GM12878 (cell line): ENCODE measurements around the gene RABEP1. TPM values are rescaled to one million over a fixed set of nuclear protein-coding genes. Genes with fewer than 3 reads are reported as not detected.

Experiments
- ATAC-seq: fragments of 200-7000 bp; cut with Tn5 transposase; 3 replicates; pipeline ENCODE4 v1.9.1; 2020; ENCODE audit warnings: mild to moderate bottlenecking, moderate library complexity
- BruUV-seq: library from RNA; stranded (reverse); fragments of 400-500 nt; replicated peaks from 2 replicates; lab custom pipeline; 2021; lab: Mats Ljungman, UMichigan
- CTCF ChIA-PET: fragments of 300-600 bp; sonication (Branson Sonifier 250); formaldehyde crosslinking; extraction: SDS; loops from one replicate; lab custom pipeline; 2021; ENCODE audit warnings: inconsistent platforms; lab: Yijun Ruan, JAX
- POLR2A ChIA-PET: fragments of 350-600 bp; formaldehyde crosslinking; extraction: SDS; loops from one replicate; lab custom pipeline; 2021; ENCODE audit warnings: inconsistent platforms; lab: Charles Lee
- RAD21 ChIA-PET: fragments of 300-600 bp; sonication (Branson Sonifier 250); formaldehyde crosslinking; loops from one replicate; lab custom pipeline; 2023; ENCODE audit warnings: antibody characterized with exemption; ENCODE audit not compliant: unreplicated experiment; lab: Charles Lee
- SMC1A ChIA-PET: fragments of 300-600 bp; sonication (Branson Sonifier 250); formaldehyde crosslinking; loops from one replicate; lab custom pipeline; 2023; ENCODE audit not compliant: unreplicated experiment, uncharacterized antibody; lab: Charles Lee
- DNase-seq: peaks from one replicate; pipeline ENCODE4 v3.0.0-alpha.2; 2011; ENCODE audit warnings: low read depth, low spot score
- FAIRE-seq: peaks from 3 replicates; lab custom pipeline; 2011; peaks lifted over from hg19 to GRCh38; lab: Jason Lieb, UNC
- H2AFZ ChIP-seq: 2 replicates; pipeline ENCODE4 v1.6.0; 2011; ENCODE audit warnings: low read depth, low read length, control low read depth; ENCODE audit not compliant: control insufficient read depth
- H3K27ac ChIP-seq: 2 replicates; pipeline ENCODE4 v1.5.1; 2011; ENCODE audit warnings: control low read depth; ENCODE audit not compliant: control insufficient read depth, insufficient read depth
- H3K27me3 ChIP-seq, 2 experiments: replicated peaks in 1 of 2; 2 replicates each; pipeline versions ENCODE4 v1.6.0 to v1.6.1; 2011; ENCODE audit warnings: low read length in 1 of 2; ENCODE audit not compliant: control insufficient read depth in 2 of 2, insufficient read depth in 2 of 2
- H3K36me3 ChIP-seq, 2 experiments: 2 replicates each; pipeline ENCODE4 v1.5.1; 2011; ENCODE audit warnings: low read length in 1 of 2; ENCODE audit not compliant: control insufficient read depth in 2 of 2, insufficient read depth in 2 of 2
- H3K4me1 ChIP-seq: 2 replicates; pipeline ENCODE4 v1.6.1; 2011; ENCODE audit warnings: mild to moderate bottlenecking, low read length, moderate library complexity, mixed read lengths; ENCODE audit not compliant: control insufficient read depth, insufficient read depth
- H3K4me2 ChIP-seq: 2 replicates; pipeline ENCODE4 v1.6.0; 2011; ENCODE audit warnings: control low read depth; ENCODE audit not compliant: control insufficient read depth, insufficient read depth
- H3K4me3 ChIP-seq: fragments of 200-600 bp; sonication (generic); 2 replicates; pipeline ENCODE4 v1.5.1; 2016
- H3K79me2 ChIP-seq: 2 replicates; pipeline ENCODE4 v1.6.0; 2011; ENCODE audit warnings: low read length; ENCODE audit not compliant: control insufficient read depth, insufficient read depth
- H3K9ac ChIP-seq: 2 replicates; pipeline ENCODE4 v1.8.0; 2011; ENCODE audit warnings: low read length, control low read depth, mixed read lengths; ENCODE audit not compliant: control insufficient read depth, insufficient read depth
- H3K9me3 ChIP-seq: replicated peaks from 3 replicates; pipeline ENCODE4 v1.5.1; 2011; ENCODE audit warnings: mild to moderate bottlenecking, low read length; ENCODE audit not compliant: control insufficient read depth, insufficient read depth
- H4K20me1 ChIP-seq: 2 replicates; pipeline ENCODE4 v1.6.0; 2011; ENCODE audit not compliant: control insufficient read depth, insufficient read depth
- ATF3 ChIP-seq: IDR thresholded peaks from 2 replicates; pipeline ENCODE4 v1.6.1; 2011; ENCODE audit warnings: low read depth, mild to moderate bottlenecking, low read length, moderate library complexity, borderline replicate concordance; ENCODE audit errors: extremely low read depth
- BCL11A ChIP-seq: IDR thresholded peaks from 2 replicates; pipeline ENCODE4 v1.6.1; 2011; ENCODE audit warnings: low read depth, low read length
- CUX1 ChIP-seq: IDR thresholded peaks from 2 replicates; pipeline ENCODE4 v1.6.1; 2012; ENCODE audit warnings: improper control_type of control experiment, low read depth, low read length; ENCODE audit not compliant: insufficient replicate concordance
- NR2C2 ChIP-seq: IDR thresholded peaks from 2 replicates; pipeline ENCODE4 v1.6.1; 2011; ENCODE audit warnings: borderline replicate concordance, low read depth; ENCODE audit not compliant: control insufficient read depth, insufficient read length
- SMARCA5 ChIP-seq: fragments of 450-650 bp; IDR thresholded peaks from 2 replicates; pipeline ENCODE4 v1.6.1; 2017; ENCODE audit warnings: mild to moderate bottlenecking
- ZZZ3 ChIP-seq: IDR thresholded peaks from 2 replicates; pipeline ENCODE4 v1.6.1; 2011; ENCODE audit warnings: low read depth; ENCODE audit not compliant: control insufficient read depth, insufficient read length
- WGBS: methylation state at CpG from one replicate; pipeline ENCODE4 v1.1.6; 2016; ENCODE audit warnings: low lambda C conversion rate; ENCODE audit not compliant: insufficient replicate concordance, insufficient coverage; ENCODE audit errors: missing lambda C conversion rate; 5-methylcytosine and 5-hydroxymethylcytosine counted together
- in situ Hi-C: fragments of 300-500 bp; cut with MboI; formaldehyde crosslinking; loops from 9 replicates; pipeline ENCODE4 v1.14.3; 2018; ENCODE audit warnings: mixed read lengths
- intact Hi-C: fragments of 100-400 bp; cut with micrococcal nuclease; formaldehyde crosslinking; loops from one replicate; pipeline ENCODE4 v1.14.2; 2022; ENCODE audit not compliant: unreplicated experiment
- polyA plus RNA-seq, 11 experiments: library from polyadenylated mRNA; depleted of rRNA in 4 of 11; unstranded in 6 of 11; stranded (reverse) in 5 of 11; fragments of >200 nt; fragmentation: Nextera tagmentation in 4 of 11; fragmentation: Illumina TruSeq in 1 of 11; extraction: Ambion mirVana in 4 of 11; extraction: Trizol in 1 of 11; gene quantifications; 1 replicate in 1 of 11; 2 replicates in 10 of 11; pipeline versions ENCODE4 v1.2.1 to v1.2.3, GENCODE V29; 2011 to 2016; ENCODE audit warnings: inconsistent platforms in 2 of 11, missing spikeins in 2 of 11, low read depth in 1 of 11
- total RNA-seq, 4 experiments: library from RNA; depleted of rRNA in 3 of 4; stranded (reverse); fragments of >200 nt in 3 of 4; fragmentation: Illumina TruSeq in 1 of 4; extraction: Trizol in 1 of 4; gene quantifications; 2 replicates each; pipeline versions ENCODE4 v1.2.1 to v1.2.3, GENCODE V29; 2013 to 2021
- TF ChIP-seq, protein P1 (sequence below): fragments of 150-350 bp; IDR thresholded peaks from 2 replicates; pipeline ENCODE4 v1.6.1; 2016; ENCODE audit warnings: low read depth, low read length

Gene RABEP1
- total and polyA plus RNA-seq, 10 of the 15 experiments (the other 5 are each of a cell fraction or from before 2014, with no cell fraction given) = 13.4 to 71.4 (median 59.8) TPM

GRCh38 chr17:5257124-5257523, 25.0 kb upstream of the RABEP1 start:
- POLR2A ChIA-PET = no interaction called here
- H3K9me3 ChIP-seq = no peaks in the 10 kb centered on the region
- over 99% methylated on average over 5 of the region's 5 CpGs for WGBS
- RAD21 ChIA-PET = no interaction called here
- FAIRE-seq = no peak
- in situ Hi-C loops = no loop called here
- peaks cover 17% of the 10 kb centered on the region for H3K4me1 ChIP-seq
- intact Hi-C loops = no loop called here
- H2AFZ ChIP-seq = no peak overlapping the region
- CTCF ChIA-PET = no interaction called here
- no peaks in the 10 kb centered on the region for H4K20me1 ChIP-seq
- no peaks in the 10 kb centered on the region for H3K36me3 ChIP-seq
- ATAC-seq = no peak
- H3K27ac ChIP-seq = no peak overlapping the region
- H3K4me3 ChIP-seq = no peak overlapping the region
- TF ChIP-seq BCL11A (no peak), CUX1 (no peak), SMARCA5 (no peak), ZZZ3 (no peak), ATF3 (no peak), NR2C2 (no peak)
- TF ChIP-seq, protein P1, sequence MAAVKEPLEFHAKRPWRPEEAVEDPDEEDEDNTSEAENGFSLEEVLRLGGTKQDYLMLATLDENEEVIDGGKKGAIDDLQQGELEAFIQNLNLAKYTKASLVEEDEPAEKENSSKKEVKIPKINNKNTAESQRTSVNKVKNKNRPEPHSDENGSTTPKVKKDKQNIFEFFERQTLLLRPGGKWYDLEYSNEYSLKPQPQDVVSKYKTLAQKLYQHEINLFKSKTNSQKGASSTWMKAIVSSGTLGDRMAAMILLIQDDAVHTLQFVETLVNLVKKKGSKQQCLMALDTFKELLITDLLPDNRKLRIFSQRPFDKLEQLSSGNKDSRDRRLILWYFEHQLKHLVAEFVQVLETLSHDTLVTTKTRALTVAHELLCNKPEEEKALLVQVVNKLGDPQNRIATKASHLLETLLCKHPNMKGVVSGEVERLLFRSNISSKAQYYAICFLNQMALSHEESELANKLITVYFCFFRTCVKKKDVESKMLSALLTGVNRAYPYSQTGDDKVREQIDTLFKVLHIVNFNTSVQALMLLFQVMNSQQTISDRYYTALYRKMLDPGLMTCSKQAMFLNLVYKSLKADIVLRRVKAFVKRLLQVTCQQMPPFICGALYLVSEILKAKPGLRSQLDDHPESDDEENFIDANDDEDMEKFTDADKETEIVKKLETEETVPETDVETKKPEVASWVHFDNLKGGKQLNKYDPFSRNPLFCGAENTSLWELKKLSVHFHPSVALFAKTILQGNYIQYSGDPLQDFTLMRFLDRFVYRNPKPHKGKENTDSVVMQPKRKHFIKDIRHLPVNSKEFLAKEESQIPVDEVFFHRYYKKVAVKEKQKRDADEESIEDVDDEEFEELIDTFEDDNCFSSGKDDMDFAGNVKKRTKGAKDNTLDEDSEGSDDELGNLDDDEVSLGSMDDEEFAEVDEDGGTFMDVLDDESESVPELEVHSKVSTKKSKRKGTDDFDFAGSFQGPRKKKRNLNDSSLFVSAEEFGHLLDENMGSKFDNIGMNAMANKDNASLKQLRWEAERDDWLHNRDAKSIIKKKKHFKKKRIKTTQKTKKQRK = no peak
- no peak overlapping the region for H3K9ac ChIP-seq
- H3K79me2 ChIP-seq = no peaks in the 10 kb centered on the region
- H3K27me3 ChIP-seq = no peaks in the 10 kb centered on the region
- DNase-seq = no peak
- BruUV-seq = no TSS peak
- H3K4me2 ChIP-seq = no peak overlapping the region
- SMC1A ChIA-PET = interaction anchor here (1.5 kb wide), 1 partner anchor 317 kb away, joined by 3 read pairs; the partner anchor contains the start of genes RNF167 and SLC25A11
